Keratinocyte (primary cell): ENCODE measurements around the gene GCSAML.

ENCODE experiments used
- CTCF ChIP-seq, 3 experiments: IDR thresholded peaks in 1 of 3; conservative IDR thresholded peaks in 1 of 3; optimal IDR thresholded peaks in 1 of 3; 2 replicates in 2 of 3; 3 replicates in 1 of 3; pipeline versions ENCODE3 to v1.5.1; 2011; ENCODE audit warnings: low read length in 3 of 3, mild to moderate bottlenecking in 3 of 3, moderate library complexity in 2 of 3, control low read depth in 1 of 3, inconsistent platforms in 1 of 3; ENCODE audit not compliant: insufficient read depth in 2 of 3; ENCODE audit errors: extremely low read depth in 1 of 3
- EZH2 ChIP-seq: IDR thresholded peaks from one replicate; pipeline ENCODE4 v1.6.1; 2012; ENCODE audit warnings: inconsistent platforms, mild to moderate bottlenecking, low read length, moderate library complexity

GRCh38 chr1:247552231-247552630 is 3.3 kb downstream of the GCSAML start:
- no peak for TF ChIP-seq CTCF (optimal IDR thresholded peaks at IDR 0.05 in 1 of 3, IDR thresholded peaks at IDR 0.05 in 1 of 3, conservative IDR thresholded peaks at IDR 0.05 in 1 of 3; ENCODE audit: extremely low read depth in 1 of 3, insufficient read depth in 2 of 3, low read length in 3 of 3)
- no peak for TF ChIP-seq EZH2
